GM19351 (cell line): ENCODE measurements around the gene KMT5B.

Experiments used
- ATAC-seq: cut with Tn5 transposase; IDR thresholded peaks from one replicate; pipeline ENCODE4 v1.9.1; 2021; ENCODE audit warnings: mild to moderate bottlenecking, moderate library complexity; ENCODE audit not compliant: unreplicated experiment

The KMT5B gene

GRCh38 chr11:68186061-68186460 lies 27.0 kb downstream of the KMT5B start:
- no peak for ATAC-seq

DNA sequence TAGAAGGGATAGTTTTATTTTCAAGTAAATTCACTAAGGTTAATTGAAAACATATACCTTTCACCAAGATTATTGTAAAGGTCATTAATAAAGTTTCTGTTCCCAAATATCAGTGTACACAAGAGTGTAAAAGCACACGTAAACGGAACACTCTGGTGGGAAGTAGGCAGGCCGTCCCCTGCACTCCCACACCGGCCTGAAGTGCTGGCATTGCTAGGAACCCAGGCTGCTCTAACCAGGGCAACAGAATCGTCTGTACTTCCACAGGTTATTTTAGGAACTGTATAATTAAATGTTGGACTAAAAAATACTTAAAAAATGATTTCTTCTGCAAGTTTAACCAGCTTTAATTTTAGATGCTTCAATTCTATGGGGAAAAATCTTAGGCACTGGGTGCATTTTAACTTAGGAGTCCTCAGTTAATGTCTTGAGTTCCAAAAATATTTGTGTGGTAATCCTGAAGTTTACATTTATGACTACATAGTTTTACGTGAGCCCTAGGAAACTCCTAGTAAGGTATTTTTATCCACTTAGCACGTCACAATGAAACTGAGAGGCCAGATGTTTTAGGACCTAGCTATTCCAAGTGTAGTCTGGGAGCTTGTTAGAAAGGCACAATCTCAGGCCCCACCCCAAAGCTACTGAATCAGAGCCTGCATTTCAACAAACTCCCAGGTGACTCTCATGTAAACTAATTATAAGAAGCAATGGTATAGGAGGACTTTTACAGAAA lies 31.2 kb downstream of the KMT5B start:
- no peak for ATAC-seq

- ATAC-seq, result no peak
These were observed 33.2 kb downstream of the KMT5B start for GRCh38 chr11:68179847-68180246.

DNA sequence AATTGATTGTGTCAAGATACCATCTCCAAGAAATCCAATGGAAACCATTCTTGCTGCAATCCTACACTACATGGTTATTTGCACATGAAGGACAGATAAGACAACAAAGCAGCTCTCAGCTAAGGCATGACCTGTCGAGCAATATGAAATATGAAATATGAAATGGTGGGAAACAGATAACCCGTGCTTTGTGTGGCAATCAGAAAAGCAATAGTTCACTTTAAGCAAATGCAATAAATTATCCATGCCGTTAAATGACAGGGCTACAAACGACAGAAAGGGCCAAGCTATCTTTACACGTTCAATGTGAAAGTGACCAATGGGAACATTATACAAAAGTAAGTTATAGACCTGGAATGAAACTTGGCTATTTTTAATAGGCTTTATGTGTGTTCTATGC lies 35.2 kb downstream of the KMT5B start:
- no peak for ATAC-seq

GRCh38 chr11:68173926-68174325 lies 39.2 kb downstream of the KMT5B start:
- no peak for ATAC-seq

- no peak for ATAC-seq
These were observed 43.7 kb downstream of the KMT5B start for GRCh38 chr11:68169442-68169841.

DNA sequence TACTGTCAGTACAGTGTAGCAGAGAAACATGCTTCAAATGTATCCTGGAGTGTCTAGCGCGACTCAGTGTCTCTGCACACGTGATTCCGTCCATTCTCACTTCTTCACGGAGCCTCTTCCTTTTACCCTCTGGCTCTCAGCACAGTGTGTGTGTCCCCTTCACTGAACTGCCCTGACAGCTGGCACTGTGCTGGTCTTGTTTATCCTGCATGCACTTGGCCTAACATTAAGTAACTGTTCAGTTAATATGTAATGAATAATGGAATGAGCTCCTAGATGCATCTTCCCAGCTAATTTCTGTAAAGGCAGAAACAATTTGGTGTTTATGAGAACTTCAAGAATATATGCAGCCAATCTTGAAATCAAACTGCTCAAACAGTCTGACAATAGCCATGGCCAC lies 44.4 kb downstream of the KMT5B start:
- ATAC-seq, result no peak

DNA sequence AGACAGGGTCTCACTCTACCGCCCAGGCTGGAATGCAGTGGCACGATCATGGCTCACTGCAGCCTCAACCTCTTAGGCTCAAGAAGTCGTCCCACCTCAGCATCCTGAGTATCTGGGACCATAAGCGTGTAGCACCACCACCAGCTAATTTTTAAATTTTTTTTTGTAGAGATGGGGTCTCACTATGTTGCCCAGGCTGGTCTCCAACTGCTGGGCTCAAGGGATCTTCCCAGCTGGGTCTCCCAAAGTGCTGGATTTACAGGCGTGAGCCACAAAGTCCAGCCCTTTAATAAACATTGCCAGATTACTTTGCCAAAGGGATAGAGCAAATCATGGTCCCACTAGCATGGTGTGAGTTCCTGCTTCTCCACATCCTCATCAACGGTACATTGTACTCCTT lies 45.6 kb downstream of the KMT5B start:
- no peak for ATAC-seq

DNA sequence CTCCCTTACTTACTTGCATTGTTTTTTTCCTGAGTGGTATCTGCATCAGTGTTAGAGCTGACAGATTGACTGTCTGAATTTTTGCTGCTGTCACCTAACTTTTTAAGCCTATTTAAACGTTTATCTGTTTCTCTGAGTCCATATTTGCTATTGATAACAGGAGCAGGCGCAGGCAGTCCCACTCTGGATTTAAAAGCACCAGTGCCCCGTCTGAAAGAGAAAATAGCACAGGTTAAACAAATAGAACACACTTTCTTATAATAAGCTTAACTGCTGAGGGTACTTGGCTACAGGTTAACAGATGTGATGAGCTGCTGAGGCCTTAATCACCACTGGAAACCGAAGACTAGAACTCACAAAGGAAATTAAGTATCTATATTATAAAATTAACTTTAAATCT lies 46.1 kb downstream of the KMT5B start:
- ATAC-seq, result no peak

- no peak for ATAC-seq
These were observed 47.5 kb downstream of the KMT5B start for GRCh38 chr11:68165601-68166000.

GRCh38 chr11:68164437-68164836 lies 48.7 kb downstream of the KMT5B start:
- ATAC-seq, result no peak

GRCh38 chr11:68163691-68164090 lies 49.4 kb downstream of the KMT5B start:
- ATAC-seq, result no peak

GRCh38 chr11:68160100-68160695 lies 52.9 kb downstream of the KMT5B start:
- ATAC-seq, result no peak

DNA sequence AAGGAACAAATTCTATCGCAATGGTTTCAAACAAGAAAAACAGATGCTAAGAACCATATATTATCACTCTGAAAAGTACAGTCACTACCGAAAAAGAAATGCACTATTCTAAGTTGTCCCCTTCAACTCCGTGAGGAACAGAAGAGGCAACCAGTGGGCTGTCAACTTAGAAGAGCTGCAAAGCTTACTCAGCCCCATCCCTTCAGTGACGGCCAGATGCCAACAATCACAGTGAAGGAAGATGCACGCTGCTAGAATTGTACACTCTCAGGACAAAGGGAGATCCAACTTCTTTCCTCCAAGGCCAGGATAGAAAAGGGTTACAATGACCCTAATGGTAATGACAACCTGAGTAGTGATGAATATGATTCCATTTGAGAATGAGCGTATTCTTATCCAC lies 53.4 kb downstream of the KMT5B start:
- no peak for ATAC-seq

DNA sequence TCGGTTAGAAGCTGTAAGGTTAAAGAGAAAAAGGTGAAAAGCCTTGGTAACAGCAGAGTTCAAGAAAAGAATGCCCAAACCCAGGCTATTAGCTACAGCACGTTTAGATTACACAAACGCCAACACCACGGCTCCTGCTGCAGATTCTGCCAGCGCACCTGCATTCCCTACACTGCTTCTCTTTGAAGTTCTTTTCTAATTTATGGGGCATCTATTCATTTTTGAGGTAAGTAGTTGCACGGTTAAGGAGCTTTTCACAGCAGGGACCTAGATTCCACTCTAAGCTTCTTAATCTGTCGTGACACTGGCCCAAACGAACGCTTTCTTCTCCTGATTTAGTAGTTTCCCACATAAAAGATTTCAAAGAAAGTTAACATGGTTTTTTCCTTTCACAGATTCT lies 53.9 kb downstream of the KMT5B start:
- no peak for ATAC-seq

DNA sequence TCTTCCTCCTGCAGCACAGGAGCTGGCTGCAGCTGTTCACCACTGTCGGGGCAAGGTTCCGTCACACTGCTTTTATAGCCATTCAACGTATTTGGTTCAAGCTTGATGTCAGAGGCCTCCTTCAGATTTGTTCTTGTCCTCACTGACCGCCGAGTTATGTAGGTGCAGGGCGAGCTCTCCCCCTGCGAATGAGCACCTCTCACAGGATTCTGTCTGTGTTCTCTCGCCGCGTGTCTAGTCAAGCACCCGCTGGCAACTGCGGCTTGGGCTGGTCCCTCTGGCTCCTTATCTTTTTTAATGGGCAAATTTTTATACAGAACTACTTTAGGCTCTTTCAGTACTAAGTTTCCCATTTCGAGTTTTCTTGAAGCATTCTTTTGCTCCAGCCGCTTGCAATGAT lies 54.5 kb downstream of the KMT5B start:
- ATAC-seq, result no peak

GRCh38 chr11:68153742-68154141 lies 59.4 kb downstream of the KMT5B start:
- ATAC-seq, result no peak

DNA sequence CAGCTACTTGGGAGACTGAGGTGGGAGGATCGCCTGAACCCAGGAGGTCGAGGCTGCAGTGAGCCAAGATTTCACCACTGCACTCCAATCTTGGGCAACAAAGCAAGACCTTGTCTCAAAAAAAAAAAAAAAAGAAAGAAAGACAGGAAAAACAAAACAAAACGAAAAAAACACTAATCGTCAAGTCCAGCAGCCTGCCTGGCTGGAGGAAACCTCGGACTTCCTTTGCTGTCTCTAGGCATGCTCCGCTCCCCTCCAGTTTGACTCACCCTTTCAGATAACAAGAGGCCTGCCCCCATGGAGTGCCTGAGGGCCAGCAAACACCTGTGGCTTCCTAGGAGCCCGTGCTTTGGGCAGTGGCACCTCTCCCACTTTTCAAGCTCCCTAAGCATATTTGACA lies 63.1 kb downstream of the KMT5B start:
- no peak for ATAC-seq

DNA sequence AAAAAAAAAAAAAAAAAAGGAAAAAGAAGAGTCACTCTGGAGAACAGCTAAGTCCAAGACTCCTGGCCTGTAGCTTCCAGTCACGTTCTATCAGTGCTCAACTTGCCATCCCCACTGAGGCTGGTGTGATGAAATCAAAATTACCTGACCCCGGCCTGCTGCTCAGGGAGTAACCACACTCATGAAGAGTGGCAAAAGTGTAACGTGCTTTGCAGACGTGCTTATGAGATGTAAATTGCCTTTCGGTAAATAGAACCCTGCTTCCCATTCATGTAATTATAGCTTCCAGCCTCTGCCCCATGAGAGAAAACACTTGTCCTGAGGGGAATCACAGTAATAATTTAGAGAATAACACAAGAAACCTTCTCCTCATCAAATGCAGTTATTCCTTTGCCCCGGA lies 63.7 kb downstream of the KMT5B start:
- no peak for ATAC-seq

- ATAC-seq, result no peak
These were observed 64.2 kb downstream of the KMT5B start for GRCh38 chr11:68148879-68149278.

DNA sequence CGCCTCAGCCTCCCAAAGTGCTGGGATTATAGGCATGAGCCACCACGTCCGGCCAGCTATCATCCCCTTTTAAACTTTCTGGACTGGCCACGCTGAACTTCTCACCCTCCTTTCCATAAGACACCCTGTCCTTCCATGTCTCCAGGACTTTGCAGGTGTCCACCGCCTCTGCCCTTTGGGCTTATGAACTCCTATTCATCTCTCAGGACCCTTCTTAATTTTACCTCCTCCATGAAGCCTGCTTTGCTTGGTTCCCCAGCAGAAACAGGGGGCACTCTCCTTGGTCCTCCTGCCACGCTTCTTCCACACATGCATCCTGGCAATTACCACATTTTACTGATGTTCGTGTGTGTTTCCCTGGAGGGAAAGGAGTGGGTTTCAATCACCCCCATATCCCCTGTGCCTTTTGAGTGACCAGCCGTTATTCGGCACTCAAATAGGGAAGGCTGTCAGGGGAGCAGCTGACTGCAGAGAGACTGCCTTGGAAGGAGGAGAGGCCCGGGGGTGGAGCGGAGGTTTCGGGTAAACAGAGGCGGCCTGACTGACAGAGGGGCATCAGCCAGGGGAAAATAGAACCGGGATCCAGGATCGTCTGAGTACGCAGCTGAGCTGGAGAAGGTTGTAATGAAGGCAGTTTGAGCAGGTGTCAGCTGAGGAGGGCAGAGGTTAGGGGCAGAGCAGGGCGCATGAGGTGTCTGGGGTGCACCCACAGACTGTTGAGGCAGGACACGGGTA lies 64.9 kb downstream of the KMT5B start:
- ATAC-seq, result no peak
